Iris pigment epithelial cell (primary cell): ENCODE data around the gene USP19.

Source experiments
- DNase-seq: peaks from one replicate; pipeline ENCODE4 v3.0.0-alpha.2; 2011; ENCODE audit warnings: low read depth

Gene USP19

GRCh38 chr3:49132437-49133225, 12.0 kb upstream of the USP19 start, which contains the start of gene LAMB2:
LAMB2 (minus strand) TSS chr3:49133050; CDS start chr3:49132867, 183 bp downstream.
- DNase-seq, result peak; percentile 72

GRCh38 chr3:49132073-49132436, 11.4 kb upstream of the USP19 start:
- no peak for DNase-seq

- no peak for DNase-seq
Measured at GRCh38 chr3:49131576-49131975, 11.0 kb upstream of the USP19 start.

GRCh38 chr3:49131040-49131439, 10.4 kb upstream of the USP19 start:
- no peak for DNase-seq

GRCh38 chr3:49124991-49125670, 4.5 kb upstream of the USP19 start:
- DNase-seq, result peak; percentile 22

GRCh38 chr3:49124203-49124602, 3.6 kb upstream of the USP19 start:
- DNase-seq, result no peak

- no peak for DNase-seq
Measured at GRCh38 chr3:49123687-49124086, 3.1 kb upstream of the USP19 start.

GRCh38 chr3:49122886-49123545, 2.4 kb upstream of the USP19 start:
- DNase-seq, result no peak

GRCh38 chr3:49122451-49122850, 1.8 kb upstream of the USP19 start:
- DNase-seq, result no peak

GRCh38 chr3:49122022-49122421, 1.4 kb upstream of the USP19 start:
- DNase-seq, result no peak

- DNase-seq, result no peak
Measured at GRCh38 chr3:49121132-49121736, 611 bp upstream of the USP19 start.

GRCh38 chr3:49120096-49120437, 556 bp downstream of the USP19 start:
- DNase-seq, result peak; percentile 17

GRCh38 chr3:49119439-49119838, 1.2 kb downstream of the USP19 start:
- DNase-seq, result peak; percentile 27

- no peak for DNase-seq
Measured at GRCh38 chr3:49119036-49119435, 1.6 kb downstream of the USP19 start.

GRCh38 chr3:49112262-49112661, 8.4 kb downstream of the USP19 start:
- no peak for DNase-seq

- DNase-seq, result no peak
Measured at GRCh38 chr3:49111347-49111746, 9.3 kb downstream of the USP19 start.

GRCh38 chr3:49110780-49111179, 9.8 kb downstream of the USP19 start:
- no peak for DNase-seq

- no peak for DNase-seq
Measured at GRCh38 chr3:49108346-49108745, 12.3 kb downstream of the USP19 start.

- DNase-seq, result peak; percentile 91
Measured at GRCh38 chr3:49104427-49105291, 16.0 kb downstream of the USP19 start, which contains the start of gene QARS1. QARS1 (minus strand) TSS chr3:49104757; CDS start chr3:49104733, 24 bp downstream.

- no peak for DNase-seq
Measured at GRCh38 chr3:49104052-49104426, 16.6 kb downstream of the USP19 start.

- no peak for DNase-seq
Measured at GRCh38 chr3:49100046-49100615, 20.5 kb downstream of the USP19 start.
